WTC11 (cell line): ENCODE results near the gene CELF4. TPM values are rescaled to one million over a fixed set of nuclear protein-coding genes. Genes with fewer than 3 reads are reported as not detected.

ENCODE experiments used
- ATAC-seq: fragments of 200-7000 bp; cut with Tn5 transposase; 2 replicates; pipeline ENCODE4 v1.10.0; 2021; ENCODE audit warnings: mild to moderate bottlenecking, moderate library complexity
- CTCF ChIA-PET: fragments of 300-600 bp; sonication (Branson Sonifier 250); formaldehyde crosslinking; loops from one replicate; lab custom pipeline; 2021; ENCODE audit warnings: antibody characterized with exemption; lab: Charles Lee
- POLR2A ChIA-PET: fragments of 350-600 bp; sonication (Branson Sonifier 250); formaldehyde crosslinking; loops from one replicate; lab custom pipeline; 2021; ENCODE audit warnings: antibody characterized with exemption; lab: Charles Lee
- DNase-seq: peaks from one replicate; pipeline ENCODE4 v3.0.0; 2021; ENCODE audit warnings: low spot score
- H3K27ac Mint-ChIP-seq: 2 replicates; pipeline ENCODE4 v1.8.0; 2021; ENCODE audit warnings: mixed read lengths
- H3K27me3 Mint-ChIP-seq: 2 replicates; pipeline ENCODE4 v1.8.0; 2021; ENCODE audit warnings: low read depth, mild to moderate bottlenecking, moderate library complexity, mixed read lengths
- H3K36me3 Mint-ChIP-seq: 2 replicates; pipeline ENCODE4 v1.8.0; 2021; ENCODE audit warnings: mixed read lengths
- H3K4me1 Mint-ChIP-seq: 2 replicates; pipeline ENCODE4 v1.8.0; 2022; ENCODE audit warnings: mixed read lengths
- H3K4me3 Mint-ChIP-seq: 2 replicates; pipeline ENCODE4 v1.8.0; 2021; ENCODE audit warnings: mild to moderate bottlenecking, moderate library complexity, mixed read lengths
- H3K9me3 Mint-ChIP-seq: 2 replicates; pipeline ENCODE4 v1.8.0; 2021; ENCODE audit warnings: mixed read lengths
- CBFB ChIP-seq: sonication (generic); formaldehyde crosslinking; IDR thresholded peaks from 2 replicates; pipeline ENCODE4 v1.8.1; 2022; ENCODE audit warnings: mild to moderate bottlenecking, low read depth, missing genetic modification reagents
- ESRRA ChIP-seq: sonication (generic); formaldehyde crosslinking; IDR thresholded peaks from 2 replicates; pipeline ENCODE4 v1.8.1; 2022; ENCODE audit warnings: mild to moderate bottlenecking, missing genetic modification reagents, borderline replicate concordance
- ETV6 ChIP-seq: sonication (generic); formaldehyde crosslinking; IDR thresholded peaks from 2 replicates; pipeline ENCODE4 v1.8.1; 2022; ENCODE audit warnings: mild to moderate bottlenecking, missing genetic modification reagents
- FOXJ3 ChIP-seq: sonication (generic); formaldehyde crosslinking; IDR thresholded peaks from 2 replicates; pipeline ENCODE4 v1.9.0; 2021; ENCODE audit warnings: missing genetic modification reagents, mild to moderate bottlenecking, borderline replicate concordance
- FOXP1 ChIP-seq: sonication (generic); formaldehyde crosslinking; IDR thresholded peaks from 2 replicates; pipeline ENCODE4 v1.8.0; 2022; ENCODE audit warnings: missing genetic modification reagents, mild to moderate bottlenecking, moderate library complexity, borderline replicate concordance
- KAT7 ChIP-seq: sonication (generic); formaldehyde crosslinking; IDR thresholded peaks from 2 replicates; pipeline ENCODE4 v1.8.1; 2023; ENCODE audit warnings: missing genetic modification reagents, mild to moderate bottlenecking, borderline replicate concordance
- NFATC4 ChIP-seq: fragments of 250-450 bp; sonication (Bioruptor Pico); IDR thresholded peaks from 2 replicates; pipeline ENCODE4 v1.9.0; 2021; ENCODE audit warnings: mild to moderate bottlenecking
- NR3C1 ChIP-seq: sonication (generic); formaldehyde crosslinking; conservative IDR thresholded peaks from 2 replicates; pipeline ENCODE4 v1.8.1; 2023; ENCODE audit warnings: low read depth, mild to moderate bottlenecking, missing genetic modification reagents
- SMAD3 ChIP-seq: sonication (generic); formaldehyde crosslinking; IDR thresholded peaks from 2 replicates; pipeline ENCODE4 v1.8.0; 2022; ENCODE audit warnings: missing genetic modification reagents, mild to moderate bottlenecking, borderline replicate concordance
- SOX15 ChIP-seq: fragments of 250-450 bp; sonication (Bioruptor Pico); IDR thresholded peaks from 2 replicates; pipeline ENCODE4 v1.9.0; 2021; ENCODE audit warnings: mild to moderate bottlenecking
- SP1 ChIP-seq: sonication (generic); formaldehyde crosslinking; conservative IDR thresholded peaks from 2 replicates; pipeline ENCODE4 v1.8.1; 2022; ENCODE audit warnings: missing genetic modification reagents
- ZNF121 ChIP-seq: sonication (generic); formaldehyde crosslinking; IDR thresholded peaks from 2 replicates; pipeline ENCODE4 v1.8.0; 2023; ENCODE audit warnings: missing genetic modification reagents
- ZNF263 ChIP-seq: sonication (generic); formaldehyde crosslinking; IDR thresholded peaks from 2 replicates; pipeline ENCODE4 v1.8.1; 2022; ENCODE audit warnings: low read depth, mild to moderate bottlenecking, moderate library complexity, missing genetic modification reagents
- ZNF416 ChIP-seq: fragments of 250-450 bp; sonication (Bioruptor Pico); IDR thresholded peaks from 2 replicates; pipeline ENCODE4 v1.9.0; 2021; ENCODE audit warnings: mild to moderate bottlenecking, inconsistent platforms
- total RNA-seq: library from RNA; stranded (reverse); gene quantifications from 3 replicates; pipeline ENCODE4 v1.2.3, GENCODE V29; 2021
- TF ChIP-seq, protein P1 (sequence below): sonication (generic); formaldehyde crosslinking; conservative IDR thresholded peaks from 2 replicates; pipeline ENCODE4 v1.8.1; 2022; ENCODE audit warnings: mild to moderate bottlenecking, missing genetic modification reagents
- TF ChIP-seq, protein P2 (sequence below): sonication (generic); formaldehyde crosslinking; IDR thresholded peaks from 2 replicates; pipeline ENCODE4 v1.8.0; 2022; ENCODE audit warnings: mild to moderate bottlenecking, missing genetic modification reagents
- TF ChIP-seq, protein P3 (sequence below): sonication (generic); formaldehyde crosslinking; IDR thresholded peaks from 2 replicates; pipeline ENCODE4 v1.8.1; 2022; ENCODE audit warnings: mild to moderate bottlenecking, moderate library complexity, missing genetic modification reagents
- TF ChIP-seq, protein P4 (sequence below): sonication (generic); formaldehyde crosslinking; IDR thresholded peaks from 2 replicates; pipeline ENCODE4 v1.8.1; 2023; ENCODE audit warnings: mild to moderate bottlenecking, missing genetic modification reagents
- TF ChIP-seq, protein P5 (sequence below): sonication (generic); formaldehyde crosslinking; IDR thresholded peaks from 2 replicates; pipeline ENCODE4 v1.8.1; 2023; ENCODE audit warnings: mild to moderate bottlenecking, missing genetic modification reagents, borderline replicate concordance
- TF ChIP-seq, protein P6 (sequence below): fragments of 250-450 bp; sonication (Bioruptor Pico); conservative IDR thresholded peaks from 2 replicates; pipeline ENCODE4 v1.9.0; 2021; ENCODE audit warnings: mild to moderate bottlenecking
- TF ChIP-seq, protein P7 (sequence below): sonication (generic); formaldehyde crosslinking; IDR thresholded peaks from 2 replicates; pipeline ENCODE4 v1.8.1; 2023; ENCODE audit warnings: mild to moderate bottlenecking, missing genetic modification reagents, moderate library complexity
- TF ChIP-seq, protein P8 (sequence below): sonication (generic); formaldehyde crosslinking; IDR thresholded peaks from 2 replicates; pipeline ENCODE4 v1.8.0; 2022; ENCODE audit warnings: mild to moderate bottlenecking, missing genetic modification reagents

The CELF4 gene
- total RNA-seq, 1 experiment from 2014 or later: 2.9 TPM

DNA sequence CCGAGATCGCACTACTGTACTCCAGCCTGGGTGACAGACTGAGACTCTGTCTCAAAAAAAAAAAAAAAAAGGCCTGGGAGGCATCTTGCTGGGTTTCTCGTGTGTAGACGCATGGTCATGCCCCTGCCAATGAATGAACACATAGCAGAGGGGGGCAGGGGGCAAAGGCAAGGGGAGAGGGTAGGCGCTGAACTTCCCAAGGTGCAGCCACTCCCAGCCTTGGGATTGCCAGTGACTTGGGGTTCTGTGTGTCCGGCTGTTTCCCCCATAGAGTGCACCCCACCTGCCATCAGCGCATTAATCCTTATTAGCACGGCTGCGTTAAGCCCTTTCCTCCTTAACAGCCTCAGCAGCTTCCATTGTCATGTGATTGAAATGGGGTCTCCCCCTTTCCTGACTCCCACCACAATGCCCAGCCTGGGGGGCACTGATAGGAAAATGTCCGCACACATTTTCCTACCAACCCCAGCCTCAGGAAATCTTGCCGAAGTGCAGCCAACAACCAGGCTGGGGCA, 225.8 kb downstream of the CELF4 start:
- Mint-ChIP-seq H3K27me3 (peaks cover 12% of the 10 kb centered on the region), H3K36me3 (no peaks in the 10 kb centered on the region), H3K9me3 (no peaks in the 10 kb centered on the region), H3K27ac (no peak overlapping the region), H3K4me1 (peaks cover 16% of the 10 kb centered on the region), H3K4me3 (no peak overlapping the region)
- ATAC-seq: no peak
- POLR2A ChIA-PET: no interaction called here
- TF ChIP-seq NFATC4 (CRISPR knock-in tag) (no peak), ZNF121 (no peak), CBFB (CRISPR knock-in tag) (no peak), ZNF263 (CRISPR knock-in tag) (no peak), FOXP1 (CRISPR knock-in tag) (no peak), NR3C1 (CRISPR knock-in tag) (no peak), KAT7 (CRISPR knock-in tag) (no peak), ZNF416 (CRISPR knock-in tag) (no peak)
- TF ChIP-seq, protein P1, sequence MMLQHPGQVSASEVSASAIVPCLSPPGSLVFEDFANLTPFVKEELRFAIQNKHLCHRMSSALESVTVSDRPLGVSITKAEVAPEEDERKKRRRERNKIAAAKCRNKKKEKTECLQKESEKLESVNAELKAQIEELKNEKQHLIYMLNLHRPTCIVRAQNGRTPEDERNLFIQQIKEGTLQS (CRISPR knock-in tag): no peak
- TF ChIP-seq, protein P2, sequence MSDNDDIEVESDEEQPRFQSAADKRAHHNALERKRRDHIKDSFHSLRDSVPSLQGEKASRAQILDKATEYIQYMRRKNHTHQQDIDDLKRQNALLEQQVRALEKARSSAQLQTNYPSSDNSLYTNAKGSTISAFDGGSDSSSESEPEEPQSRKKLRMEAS: no peak
- TF ChIP-seq, protein P3, sequence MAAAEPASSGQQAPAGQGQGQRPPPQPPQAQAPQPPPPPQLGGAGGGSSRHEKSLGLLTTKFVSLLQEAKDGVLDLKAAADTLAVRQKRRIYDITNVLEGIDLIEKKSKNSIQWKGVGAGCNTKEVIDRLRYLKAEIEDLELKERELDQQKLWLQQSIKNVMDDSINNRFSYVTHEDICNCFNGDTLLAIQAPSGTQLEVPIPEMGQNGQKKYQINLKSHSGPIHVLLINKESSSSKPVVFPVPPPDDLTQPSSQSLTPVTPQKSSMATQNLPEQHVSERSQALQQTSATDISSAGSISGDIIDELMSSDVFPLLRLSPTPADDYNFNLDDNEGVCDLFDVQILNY (CRISPR knock-in tag): no peak
- TF ChIP-seq, protein P4, sequence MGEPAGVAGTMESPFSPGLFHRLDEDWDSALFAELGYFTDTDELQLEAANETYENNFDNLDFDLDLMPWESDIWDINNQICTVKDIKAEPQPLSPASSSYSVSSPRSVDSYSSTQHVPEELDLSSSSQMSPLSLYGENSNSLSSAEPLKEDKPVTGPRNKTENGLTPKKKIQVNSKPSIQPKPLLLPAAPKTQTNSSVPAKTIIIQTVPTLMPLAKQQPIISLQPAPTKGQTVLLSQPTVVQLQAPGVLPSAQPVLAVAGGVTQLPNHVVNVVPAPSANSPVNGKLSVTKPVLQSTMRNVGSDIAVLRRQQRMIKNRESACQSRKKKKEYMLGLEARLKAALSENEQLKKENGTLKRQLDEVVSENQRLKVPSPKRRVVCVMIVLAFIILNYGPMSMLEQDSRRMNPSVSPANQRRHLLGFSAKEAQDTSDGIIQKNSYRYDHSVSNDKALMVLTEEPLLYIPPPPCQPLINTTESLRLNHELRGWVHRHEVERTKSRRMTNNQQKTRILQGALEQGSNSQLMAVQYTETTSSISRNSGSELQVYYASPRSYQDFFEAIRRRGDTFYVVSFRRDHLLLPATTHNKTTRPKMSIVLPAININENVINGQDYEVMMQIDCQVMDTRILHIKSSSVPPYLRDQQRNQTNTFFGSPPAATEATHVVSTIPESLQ (CRISPR knock-in tag): no peak
- TF ChIP-seq, all 79 proteins: peak for 0
- DNase-seq: no peak
- CTCF ChIA-PET: interaction anchor here (1.4 kb wide), 1 partner anchor 18 kb away, joined by 5 read pairs; no protein-coding TSS in a partner anchor

DNA sequence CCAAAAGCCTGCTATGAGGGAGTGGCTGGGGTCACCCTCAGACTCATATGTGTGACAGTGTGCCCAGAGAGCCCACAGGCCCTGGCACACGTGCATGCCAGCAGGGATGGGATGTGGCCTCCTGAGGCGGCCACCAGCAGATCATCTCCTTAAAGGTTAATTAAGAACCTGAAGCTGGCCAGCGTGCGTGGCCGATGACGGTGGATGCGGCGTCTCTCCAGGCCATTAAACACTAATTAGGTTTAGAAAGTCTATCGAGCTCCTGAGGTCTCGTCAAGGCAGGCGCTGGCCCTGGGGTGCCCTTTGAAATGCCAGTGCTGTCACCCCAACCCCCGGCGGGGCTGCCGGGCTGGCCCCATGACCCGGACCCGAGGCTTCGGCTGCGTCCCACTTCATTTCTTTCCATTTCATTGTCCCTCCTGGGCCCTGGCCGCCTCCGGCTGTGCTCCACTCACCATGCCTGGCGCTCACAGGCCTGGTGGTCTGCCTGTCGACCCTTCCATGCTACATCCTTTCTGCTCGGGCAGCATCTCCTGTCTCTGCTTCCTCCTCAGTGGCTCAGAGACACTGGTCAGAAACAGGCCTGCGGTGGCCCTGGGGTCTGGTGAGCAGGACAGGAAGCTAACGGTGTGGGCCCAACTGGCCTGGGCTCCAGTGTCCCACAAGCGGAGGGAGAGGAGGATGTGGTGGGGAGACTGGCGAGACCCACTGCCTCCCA, 228.9 kb downstream of the CELF4 start:
- ATAC-seq: no peak
- Mint-ChIP-seq H3K4me1 (peaks cover 13% of the 10 kb centered on the region), H3K27me3 (peaks cover 2% of the 10 kb centered on the region; the same call in 1 of the 2 replicates), H3K9me3 (no peaks in the 10 kb centered on the region), H3K4me3 (no peak overlapping the region), H3K36me3 (no peaks in the 10 kb centered on the region), H3K27ac (no peak overlapping the region)
- DNase-seq: no peak
- POLR2A ChIA-PET: no interaction called here
- CTCF ChIA-PET: interaction anchor here (1.1 to 5.7 kb wide), 6 partner anchors 10 to 130 kb away, joined by 3 to 26 read pairs (median 4); no protein-coding TSS in a partner anchor
- TF ChIP-seq, protein P5, sequence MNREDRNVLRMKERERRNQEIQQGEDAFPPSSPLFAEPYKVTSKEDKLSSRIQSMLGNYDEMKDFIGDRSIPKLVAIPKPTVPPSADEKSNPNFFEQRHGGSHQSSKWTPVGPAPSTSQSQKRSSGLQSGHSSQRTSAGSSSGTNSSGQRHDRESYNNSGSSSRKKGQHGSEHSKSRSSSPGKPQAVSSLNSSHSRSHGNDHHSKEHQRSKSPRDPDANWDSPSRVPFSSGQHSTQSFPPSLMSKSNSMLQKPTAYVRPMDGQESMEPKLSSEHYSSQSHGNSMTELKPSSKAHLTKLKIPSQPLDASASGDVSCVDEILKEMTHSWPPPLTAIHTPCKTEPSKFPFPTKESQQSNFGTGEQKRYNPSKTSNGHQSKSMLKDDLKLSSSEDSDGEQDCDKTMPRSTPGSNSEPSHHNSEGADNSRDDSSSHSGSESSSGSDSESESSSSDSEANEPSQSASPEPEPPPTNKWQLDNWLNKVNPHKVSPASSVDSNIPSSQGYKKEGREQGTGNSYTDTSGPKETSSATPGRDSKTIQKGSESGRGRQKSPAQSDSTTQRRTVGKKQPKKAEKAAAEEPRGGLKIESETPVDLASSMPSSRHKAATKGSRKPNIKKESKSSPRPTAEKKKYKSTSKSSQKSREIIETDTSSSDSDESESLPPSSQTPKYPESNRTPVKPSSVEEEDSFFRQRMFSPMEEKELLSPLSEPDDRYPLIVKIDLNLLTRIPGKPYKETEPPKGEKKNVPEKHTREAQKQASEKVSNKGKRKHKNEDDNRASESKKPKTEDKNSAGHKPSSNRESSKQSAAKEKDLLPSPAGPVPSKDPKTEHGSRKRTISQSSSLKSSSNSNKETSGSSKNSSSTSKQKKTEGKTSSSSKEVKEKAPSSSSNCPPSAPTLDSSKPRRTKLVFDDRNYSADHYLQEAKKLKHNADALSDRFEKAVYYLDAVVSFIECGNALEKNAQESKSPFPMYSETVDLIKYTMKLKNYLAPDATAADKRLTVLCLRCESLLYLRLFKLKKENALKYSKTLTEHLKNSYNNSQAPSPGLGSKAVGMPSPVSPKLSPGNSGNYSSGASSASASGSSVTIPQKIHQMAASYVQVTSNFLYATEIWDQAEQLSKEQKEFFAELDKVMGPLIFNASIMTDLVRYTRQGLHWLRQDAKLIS (CRISPR knock-in tag): no peak
- TF ChIP-seq SOX15 (no peak), SP1 (CRISPR knock-in tag) (no peak), ESRRA (CRISPR knock-in tag) (no peak), ETV6 (CRISPR knock-in tag) (no peak), FOXJ3 (no peak), SMAD3 (CRISPR knock-in tag) (no peak)
- TF ChIP-seq, protein P6, sequence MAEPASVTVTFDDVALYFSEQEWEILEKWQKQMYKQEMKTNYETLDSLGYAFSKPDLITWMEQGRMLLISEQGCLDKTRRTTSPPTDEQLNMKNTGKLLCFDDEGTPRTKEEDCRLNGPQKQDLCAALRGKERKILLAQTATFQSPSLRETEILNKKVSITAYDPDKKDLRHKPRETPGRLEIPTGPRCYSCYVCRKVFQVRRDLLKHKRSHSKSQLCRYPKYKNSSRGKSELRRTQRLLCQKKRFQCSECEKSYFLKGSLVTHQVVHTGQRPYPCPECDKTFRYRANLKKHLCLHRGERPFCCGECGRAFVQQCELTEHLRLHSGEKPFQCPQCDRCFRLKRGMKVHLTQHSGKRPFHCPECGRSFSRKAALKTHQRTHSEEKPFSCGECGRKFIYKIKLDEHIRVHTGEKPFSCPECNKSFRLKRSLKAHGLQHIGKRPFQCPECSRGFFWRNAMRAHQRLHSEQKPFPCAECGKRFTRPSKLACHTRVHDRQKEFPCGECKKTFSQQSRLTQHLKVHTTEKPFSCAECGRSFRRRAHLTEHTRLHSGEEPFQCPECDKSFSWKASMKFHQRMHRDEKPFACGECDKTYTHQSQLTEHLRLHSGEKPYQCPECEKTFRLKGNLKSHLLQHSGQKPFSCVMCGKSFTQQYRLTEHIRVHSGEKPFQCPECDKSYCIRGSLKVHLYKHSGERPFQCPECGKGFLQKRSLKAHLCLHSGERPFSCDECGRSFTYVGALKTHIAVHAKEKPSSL (CRISPR knock-in tag): no peak
- TF ChIP-seq, protein P7, sequence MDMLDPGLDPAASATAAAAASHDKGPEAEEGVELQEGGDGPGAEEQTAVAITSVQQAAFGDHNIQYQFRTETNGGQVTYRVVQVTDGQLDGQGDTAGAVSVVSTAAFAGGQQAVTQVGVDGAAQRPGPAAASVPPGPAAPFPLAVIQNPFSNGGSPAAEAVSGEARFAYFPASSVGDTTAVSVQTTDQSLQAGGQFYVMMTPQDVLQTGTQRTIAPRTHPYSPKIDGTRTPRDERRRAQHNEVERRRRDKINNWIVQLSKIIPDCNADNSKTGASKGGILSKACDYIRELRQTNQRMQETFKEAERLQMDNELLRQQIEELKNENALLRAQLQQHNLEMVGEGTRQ (CRISPR knock-in tag): no peak
- TF ChIP-seq, protein P8, sequence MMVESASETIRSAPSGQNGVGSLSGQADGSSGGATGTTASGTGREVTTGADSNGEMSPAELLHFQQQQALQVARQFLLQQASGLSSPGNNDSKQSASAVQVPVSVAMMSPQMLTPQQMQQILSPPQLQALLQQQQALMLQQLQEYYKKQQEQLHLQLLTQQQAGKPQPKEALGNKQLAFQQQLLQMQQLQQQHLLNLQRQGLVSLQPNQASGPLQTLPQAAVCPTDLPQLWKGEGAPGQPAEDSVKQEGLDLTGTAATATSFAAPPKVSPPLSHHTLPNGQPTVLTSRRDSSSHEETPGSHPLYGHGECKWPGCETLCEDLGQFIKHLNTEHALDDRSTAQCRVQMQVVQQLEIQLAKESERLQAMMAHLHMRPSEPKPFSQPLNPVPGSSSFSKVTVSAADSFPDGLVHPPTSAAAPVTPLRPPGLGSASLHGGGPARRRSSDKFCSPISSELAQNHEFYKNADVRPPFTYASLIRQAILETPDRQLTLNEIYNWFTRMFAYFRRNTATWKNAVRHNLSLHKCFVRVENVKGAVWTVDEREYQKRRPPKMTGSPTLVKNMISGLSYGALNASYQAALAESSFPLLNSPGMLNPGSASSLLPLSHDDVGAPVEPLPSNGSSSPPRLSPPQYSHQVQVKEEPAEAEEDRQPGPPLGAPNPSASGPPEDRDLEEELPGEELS (CRISPR knock-in tag): no peak
